MM.1S (cell line): ENCODE data around the gene STX1A.

Experiments used
- DNase-seq: peaks from one replicate; pipeline ENCODE4 v3.0.0-alpha.2; 2015
- H2AFZ ChIP-seq: fragments of 300-600 bp; sonication (generic); 2 replicates; pipeline ENCODE4 v1.6.0; 2016; ENCODE audit warnings: antibody characterized with exemption, low read length
- H3F3A ChIP-seq: fragments of 300-600 bp; sonication (generic); 2 replicates; pipeline ENCODE4 v1.6.1; 2016; ENCODE audit warnings: mild to moderate bottlenecking, antibody characterized with exemption, low read length, moderate library complexity, mixed read lengths; ENCODE audit not compliant: insufficient read depth
- H3K27ac ChIP-seq: fragments of 300-600 bp; sonication (generic); 2 replicates; pipeline ENCODE4 v1.5.1; 2016; ENCODE audit warnings: mild to moderate bottlenecking, low read length
- H3K27me3 ChIP-seq: fragments of 300-600 bp; sonication (generic); replicated peaks from 2 replicates; pipeline ENCODE4 v1.6.0; 2016; ENCODE audit warnings: low read length; ENCODE audit not compliant: insufficient read depth
- H3K36me3 ChIP-seq: fragments of 300-600 bp; sonication (generic); replicated peaks from 2 replicates; pipeline ENCODE4 v1.6.1; 2016; ENCODE audit warnings: mild to moderate bottlenecking, low read length, mixed read lengths; ENCODE audit not compliant: insufficient read depth
- H3K4me1 ChIP-seq: fragments of 300-600 bp; sonication (generic); 2 replicates; pipeline ENCODE4 v1.6.1; 2016; ENCODE audit warnings: low read length, mixed read lengths
- H3K4me2 ChIP-seq: fragments of 300-600 bp; sonication (generic); 2 replicates; pipeline ENCODE4 v1.6.0; 2016; ENCODE audit warnings: low read depth, low read length
- H3K4me3 ChIP-seq: fragments of 300-600 bp; sonication (generic); 2 replicates; pipeline ENCODE4 v1.5.1; 2016; ENCODE audit warnings: low read length, mixed read lengths
- H3K79me2 ChIP-seq: fragments of 300-600 bp; sonication (generic); 2 replicates; pipeline ENCODE4 v1.6.1; 2016; ENCODE audit warnings: mixed run types, low read length, mixed read lengths
- H3K9ac ChIP-seq: fragments of 300-600 bp; sonication (generic); 2 replicates; pipeline ENCODE4 v1.6.1; 2016; ENCODE audit warnings: low read length, mixed read lengths
- H3K9me2 ChIP-seq: fragments of 300-600 bp; sonication (generic); replicated peaks from 2 replicates; pipeline ENCODE4 v1.6.1; 2016; ENCODE audit warnings: mild to moderate bottlenecking, low read length, mixed read lengths; ENCODE audit not compliant: insufficient read depth
- H3K9me3 ChIP-seq: fragments of 300-600 bp; sonication (generic); replicated peaks from 2 replicates; pipeline ENCODE4 v1.6.1; 2016; ENCODE audit warnings: mild to moderate bottlenecking, low read length, mixed read lengths; ENCODE audit not compliant: insufficient read depth
- H4K20me1 ChIP-seq: fragments of 300-600 bp; sonication (generic); 2 replicates; pipeline ENCODE4 v1.6.1; 2016; ENCODE audit warnings: mild to moderate bottlenecking, low read length, moderate library complexity, mixed read lengths; ENCODE audit not compliant: insufficient read depth
- EZH2 ChIP-seq: fragments of 300-600 bp; sonication (generic); optimal IDR thresholded peaks from 2 replicates; pipeline ENCODE3; 2017; ENCODE audit warnings: low read depth, mild to moderate bottlenecking, antibody characterized with exemption, low read length, mixed read lengths
- EZH2phosphoT487 ChIP-seq: fragments of 300-600 bp; sonication (generic); IDR thresholded peaks from 2 replicates; pipeline ENCODE4 v1.6.1; 2018; ENCODE audit warnings: antibody characterized with exemption, low read length
- TF ChIP-seq, protein P1 (sequence below): fragments of 300-600 bp; sonication (generic); IDR thresholded peaks from 2 replicates; pipeline ENCODE4 v1.5.1; 2016; ENCODE audit warnings: antibody characterized with exemption, low read length, mixed read lengths

STX1A gene

DNA sequence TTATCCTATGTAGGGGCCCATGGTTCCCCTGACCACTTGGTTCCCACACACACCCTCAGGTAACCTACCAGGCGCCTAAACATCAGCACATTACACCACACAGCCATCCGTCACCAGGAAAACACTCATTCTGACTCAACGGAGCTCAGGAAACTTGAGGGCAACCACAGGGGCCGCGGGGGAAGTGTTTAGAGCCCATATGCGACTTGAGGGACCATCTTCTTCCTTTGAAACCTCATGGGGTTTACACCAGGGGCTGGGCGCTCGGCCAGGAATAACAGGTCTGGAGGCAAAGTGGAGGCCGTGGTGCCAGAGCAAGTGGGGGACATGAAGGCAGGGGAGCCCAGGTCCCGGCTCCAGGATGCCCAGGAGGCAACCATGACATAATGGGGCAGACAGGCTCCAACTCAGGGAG lies 1.5 kb downstream of the STX1A start:
- no peak overlapping the region for H3K4me3 ChIP-seq
- H3K9me3 ChIP-seq = no peaks in the 10 kb centered on the region
- H3K27me3 ChIP-seq = peaks cover 10% of the 10 kb centered on the region
- H3K27ac ChIP-seq = no peak overlapping the region
- H2AFZ ChIP-seq = no peak overlapping the region
- H3K9ac ChIP-seq = no peak overlapping the region
- H3F3A ChIP-seq = no peaks in the 10 kb centered on the region
- no peak overlapping the region for H3K4me2 ChIP-seq
- 0 out of 2 replicates have a peak, but pooled peaks cover 4% of the 10 kb centered on the region for H3K79me2 ChIP-seq
- no peaks in the 10 kb centered on the region for H3K36me3 ChIP-seq
- no peak for DNase-seq
- H3K4me1 ChIP-seq = no peaks in the 10 kb centered on the region
- no peak for TF ChIP-seq EZH2
- TF ChIP-seq EZH2phosphoT487 = no peak
- TF ChIP-seq, protein P1, sequence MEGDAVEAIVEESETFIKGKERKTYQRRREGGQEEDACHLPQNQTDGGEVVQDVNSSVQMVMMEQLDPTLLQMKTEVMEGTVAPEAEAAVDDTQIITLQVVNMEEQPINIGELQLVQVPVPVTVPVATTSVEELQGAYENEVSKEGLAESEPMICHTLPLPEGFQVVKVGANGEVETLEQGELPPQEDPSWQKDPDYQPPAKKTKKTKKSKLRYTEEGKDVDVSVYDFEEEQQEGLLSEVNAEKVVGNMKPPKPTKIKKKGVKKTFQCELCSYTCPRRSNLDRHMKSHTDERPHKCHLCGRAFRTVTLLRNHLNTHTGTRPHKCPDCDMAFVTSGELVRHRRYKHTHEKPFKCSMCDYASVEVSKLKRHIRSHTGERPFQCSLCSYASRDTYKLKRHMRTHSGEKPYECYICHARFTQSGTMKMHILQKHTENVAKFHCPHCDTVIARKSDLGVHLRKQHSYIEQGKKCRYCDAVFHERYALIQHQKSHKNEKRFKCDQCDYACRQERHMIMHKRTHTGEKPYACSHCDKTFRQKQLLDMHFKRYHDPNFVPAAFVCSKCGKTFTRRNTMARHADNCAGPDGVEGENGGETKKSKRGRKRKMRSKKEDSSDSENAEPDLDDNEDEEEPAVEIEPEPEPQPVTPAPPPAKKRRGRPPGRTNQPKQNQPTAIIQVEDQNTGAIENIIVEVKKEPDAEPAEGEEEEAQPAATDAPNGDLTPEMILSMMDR = no peak
- H4K20me1 ChIP-seq = no peaks in the 10 kb centered on the region
- H3K9me2 ChIP-seq = no peaks in the 10 kb centered on the region

DNA sequence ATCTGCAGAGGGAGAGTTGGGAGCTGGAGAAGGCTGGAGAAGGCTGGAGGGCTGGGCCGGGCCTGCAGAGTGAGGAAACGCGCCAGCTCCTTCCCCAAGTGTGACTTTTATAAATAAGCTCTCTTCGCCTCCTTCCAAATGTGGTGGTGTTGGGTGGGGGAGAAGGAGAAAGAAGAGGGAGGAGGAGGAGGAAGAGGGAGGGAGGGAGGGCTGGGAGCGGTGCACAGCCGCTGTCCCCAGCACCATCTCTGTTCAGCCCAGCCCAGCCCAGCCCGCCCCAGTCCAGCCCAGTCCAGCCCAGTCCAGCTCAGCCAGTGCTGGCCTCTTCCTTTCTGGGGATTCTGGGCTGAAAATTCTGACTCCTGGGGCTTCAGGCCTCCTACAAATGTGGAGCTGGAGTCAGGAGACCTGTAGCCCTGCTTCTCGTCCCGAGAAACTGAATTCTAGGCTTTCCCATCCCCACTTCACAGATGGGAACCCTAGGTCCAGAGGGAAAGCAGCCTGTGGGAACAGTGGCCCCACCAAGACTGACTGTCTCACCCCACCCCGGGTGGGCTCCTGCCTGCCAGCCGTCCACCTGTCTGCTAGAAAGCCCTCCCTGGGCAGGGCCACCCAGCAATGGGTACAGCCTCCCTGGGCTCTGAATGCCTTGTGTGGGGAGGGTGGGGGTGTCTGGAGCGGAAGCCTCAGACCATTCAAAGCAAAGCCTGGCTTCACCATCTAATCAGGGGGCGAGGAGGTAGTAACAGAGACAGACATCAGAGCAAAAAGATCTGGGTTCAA lies 2.3 kb downstream of the STX1A start:
- 0 out of 2 replicates have a peak, but pooled peaks cover 4% of the 10 kb centered on the region for H3K79me2 ChIP-seq
- H3K4me3 ChIP-seq = no peak overlapping the region
- H2AFZ ChIP-seq = no peak overlapping the region
- H3K4me1 ChIP-seq = no peaks in the 10 kb centered on the region
- no peaks in the 10 kb centered on the region for H3K36me3 ChIP-seq
- no peak overlapping the region for H3K4me2 ChIP-seq
- peaks cover 10% of the 10 kb centered on the region for H3K27me3 ChIP-seq
- no peak for DNase-seq
- no peaks in the 10 kb centered on the region for H3K9me3 ChIP-seq
- H3K27ac ChIP-seq = no peak overlapping the region
- no peaks in the 10 kb centered on the region for H3K9me2 ChIP-seq
- H3K9ac ChIP-seq = no peak overlapping the region
- no peaks in the 10 kb centered on the region for H3F3A ChIP-seq
- no peaks in the 10 kb centered on the region for H4K20me1 ChIP-seq
- TF ChIP-seq EZH2phosphoT487 = no peak
- TF ChIP-seq, protein P1 = no peak
- TF ChIP-seq EZH2 = no peak

DNA sequence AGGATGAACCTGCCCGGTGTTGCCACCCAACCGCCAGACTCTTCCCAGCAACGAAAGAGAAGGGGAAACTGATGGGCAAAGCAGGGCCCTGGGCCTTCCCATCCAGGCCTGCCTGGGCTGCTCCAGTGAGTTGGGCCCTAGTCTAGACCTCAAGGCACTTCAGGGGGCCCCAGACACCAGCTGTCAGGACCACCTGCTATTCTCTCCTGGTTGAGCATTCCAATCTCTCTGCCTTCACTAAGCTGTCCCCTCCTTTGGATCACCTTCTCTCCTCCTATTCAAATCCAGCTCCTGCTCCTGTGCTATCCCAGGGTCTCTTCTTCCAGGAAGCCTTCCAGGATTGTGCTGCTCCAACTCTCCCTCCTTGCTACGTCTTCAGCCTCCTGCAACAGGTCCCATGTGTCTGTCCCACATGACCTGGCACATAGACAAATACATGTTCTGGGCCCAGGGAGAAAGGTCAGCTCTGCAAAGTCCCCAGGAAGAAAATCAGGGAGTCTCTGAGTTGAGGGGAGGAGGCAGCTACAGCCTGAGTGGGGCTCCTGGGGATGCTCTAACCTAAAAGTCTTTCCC lies 3.1 kb downstream of the STX1A start:
- Histone ChIP-seq H3F3A (no peaks in the 10 kb centered on the region), H3K36me3 (no peaks in the 10 kb centered on the region), H3K4me1 (no peaks in the 10 kb centered on the region), H3K27ac (no peak overlapping the region), H4K20me1 (no peaks in the 10 kb centered on the region), H3K9ac (no peak overlapping the region), H2AFZ (no peak overlapping the region), H3K4me3 (no peak overlapping the region), H3K4me2 (no peak overlapping the region), H3K9me3 (no peaks in the 10 kb centered on the region), H3K9me2 (no peaks in the 10 kb centered on the region), H3K27me3 (peaks cover 10% of the 10 kb centered on the region), H3K79me2 (0 out of 2 replicates have a peak, but pooled peaks cover 4% of the 10 kb centered on the region)
- TF ChIP-seq EZH2 (no peak), EZH2phosphoT487 (no peak)
- TF ChIP-seq, protein P1 = no peak
- DNase-seq = no peak
